ENCODE results near the gene GPR63.

Gene GPR63

DNA sequence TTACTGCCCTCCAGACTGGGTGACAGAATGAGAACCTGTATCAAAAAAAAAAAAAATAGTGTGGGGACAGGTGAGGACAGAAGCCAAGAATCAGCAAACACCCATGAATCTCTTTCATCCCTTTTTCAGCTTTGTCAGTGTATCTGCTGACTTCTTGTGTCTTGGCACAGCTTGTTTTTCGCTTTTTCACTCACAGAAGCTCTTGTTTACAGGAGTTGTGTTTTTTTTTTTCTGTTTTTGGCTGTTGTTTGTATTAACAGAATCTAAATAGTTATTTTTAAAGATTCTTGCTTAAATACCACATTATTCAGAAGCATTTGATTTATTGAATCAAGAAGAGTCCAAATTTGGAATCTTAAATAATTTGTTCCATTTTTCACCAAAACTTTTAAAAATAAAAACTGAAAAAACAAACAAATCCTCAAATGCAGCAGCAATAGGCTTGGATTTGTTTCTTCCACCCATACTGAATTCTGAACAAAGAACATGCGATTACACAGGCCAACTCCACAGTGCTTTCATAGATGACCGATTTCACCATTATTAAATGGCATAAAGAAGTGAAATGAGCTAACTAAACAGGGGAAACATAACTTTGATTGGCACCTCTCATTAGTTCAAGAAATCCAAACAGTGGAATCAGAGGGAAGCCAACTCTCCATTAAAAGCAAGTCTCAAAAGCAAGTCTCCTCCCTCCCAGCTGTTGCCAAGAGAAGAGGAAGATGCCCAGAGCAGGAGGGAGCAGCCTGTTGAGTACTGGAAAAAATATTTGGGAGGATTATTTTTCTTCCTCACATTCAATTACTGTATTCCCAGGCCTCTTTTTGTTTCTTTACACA, 27.2 kb upstream of the GPR63 start:
- H3K4me3 ChIP-seq (ENCODE audit: low read depth, low read length) = no peak overlapping the region
- TF ChIP-seq CTCF (IDR thresholded peaks at IDR 0.05; ENCODE audit: low read depth, low read length) = no peak

DNA sequence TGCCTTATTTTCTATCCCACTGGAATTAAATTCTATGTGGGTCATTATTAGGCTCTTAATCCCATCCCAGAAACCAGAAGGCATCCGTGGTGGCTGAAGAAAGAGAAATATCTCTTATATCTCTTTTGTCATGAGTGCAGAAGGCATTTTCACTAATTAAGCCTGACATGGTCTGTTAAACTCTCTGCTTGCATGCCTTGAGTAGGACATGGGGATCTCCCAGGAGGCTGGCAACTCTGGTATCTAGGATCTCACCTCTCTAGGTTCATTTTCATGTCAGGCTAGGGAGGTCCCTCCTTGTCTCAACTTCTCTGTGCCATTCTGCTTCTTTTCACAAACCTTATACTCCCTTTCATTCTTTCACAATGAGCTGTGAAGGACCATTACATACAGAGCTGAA, 25.3 kb upstream of the GPR63 start:
- TF ChIP-seq CTCF (IDR thresholded peaks at IDR 0.05; ENCODE audit: low read depth, low read length) = no peak
- no peak overlapping the region for H3K4me3 ChIP-seq (ENCODE audit: low read depth, low read length)

DNA sequence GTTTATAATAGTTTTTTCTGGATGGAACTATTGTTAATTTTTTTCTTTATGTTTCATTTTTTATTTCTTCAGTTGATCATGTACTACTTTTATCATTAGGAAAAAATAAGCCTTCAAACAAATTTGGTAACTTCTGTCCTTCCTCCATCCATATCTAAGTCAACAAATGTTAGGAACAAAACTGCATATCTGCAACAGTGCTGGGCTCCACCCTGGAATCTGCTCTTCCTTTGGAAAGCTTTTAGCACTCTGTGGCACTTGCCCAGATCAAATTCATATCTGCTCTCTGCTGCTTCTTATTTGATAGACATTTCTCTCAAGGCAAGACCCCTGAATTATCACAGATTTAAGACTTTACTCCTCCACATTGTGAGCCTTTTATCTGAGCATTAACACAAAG, 24.3 kb upstream of the GPR63 start:
- no peak for TF ChIP-seq CTCF (IDR thresholded peaks at IDR 0.05; ENCODE audit: low read depth, low read length)
- no peak overlapping the region for H3K4me3 ChIP-seq (ENCODE audit: low read depth, low read length)

DNA sequence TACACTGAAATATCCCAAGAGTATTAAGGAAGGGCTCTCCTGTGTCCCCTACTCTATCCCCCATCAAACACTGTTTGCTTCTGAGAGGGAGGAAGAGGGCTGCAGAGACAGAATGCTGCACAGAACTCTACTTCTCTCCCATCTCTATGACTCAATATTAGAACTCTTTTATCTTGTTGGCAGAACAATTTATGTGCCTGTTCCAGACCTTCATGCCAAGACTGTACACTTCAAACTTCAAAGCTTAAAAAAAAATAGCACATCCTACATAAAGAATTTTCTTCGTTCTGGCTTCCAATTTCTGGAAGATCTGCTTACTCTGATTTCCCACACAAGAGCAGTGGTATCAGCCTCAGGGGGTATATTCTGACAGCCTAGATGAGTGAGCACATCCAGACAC, 19.6 kb upstream of the GPR63 start:
- no peak for TF ChIP-seq CTCF (IDR thresholded peaks at IDR 0.05; ENCODE audit: low read depth, low read length)
- H3K4me3 ChIP-seq (ENCODE audit: low read depth, low read length) = no peak overlapping the region

GRCh38 chr6:96853083-96853482, 15.8 kb upstream of the GPR63 start:
- no peak for TF ChIP-seq CTCF (IDR thresholded peaks at IDR 0.05; ENCODE audit: low read depth, low read length)
- H3K4me3 ChIP-seq (ENCODE audit: low read depth, low read length) = no peak overlapping the region

- no peak overlapping the region for H3K4me3 ChIP-seq (ENCODE audit: low read depth, low read length)
- TF ChIP-seq CTCF (IDR thresholded peaks at IDR 0.05; ENCODE audit: low read depth, low read length) = no peak
Measured at GRCh38 chr6:96852605-96853004, 15.3 kb upstream of the GPR63 start.

DNA sequence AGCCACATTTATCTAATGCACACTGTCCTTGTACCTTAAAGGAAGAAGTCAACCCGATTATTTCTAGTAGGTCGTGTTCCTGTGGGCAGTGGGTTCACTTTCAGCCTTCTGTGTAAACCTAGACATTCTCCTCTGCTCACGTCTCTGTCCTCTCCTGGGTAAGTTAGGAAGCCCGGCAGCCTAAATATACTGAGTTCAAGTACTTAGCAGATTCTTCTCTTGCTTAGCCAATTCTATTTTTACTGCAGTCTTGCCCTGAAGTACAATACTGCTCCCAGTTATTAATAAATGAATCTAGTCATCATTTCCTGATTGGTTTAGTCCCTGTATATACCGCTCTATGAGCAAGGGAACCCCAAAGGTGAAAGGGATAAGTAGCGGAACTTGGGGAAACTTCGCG, 14.6 kb upstream of the GPR63 start:
- H3K4me3 ChIP-seq (ENCODE audit: low read depth, low read length) = no peak overlapping the region
- TF ChIP-seq CTCF (IDR thresholded peaks at IDR 0.05; ENCODE audit: low read depth, low read length) = no peak

Measured in WI38 (cell line).